Measurements from ENCODE around the gene OR2V1.
"Not testable (repeated sequence)": the region's sequence is repeated elsewhere in the genome, so short reads cannot be mapped to it uniquely, and the experiment has no call there.

The OR2V1 gene, protein sequence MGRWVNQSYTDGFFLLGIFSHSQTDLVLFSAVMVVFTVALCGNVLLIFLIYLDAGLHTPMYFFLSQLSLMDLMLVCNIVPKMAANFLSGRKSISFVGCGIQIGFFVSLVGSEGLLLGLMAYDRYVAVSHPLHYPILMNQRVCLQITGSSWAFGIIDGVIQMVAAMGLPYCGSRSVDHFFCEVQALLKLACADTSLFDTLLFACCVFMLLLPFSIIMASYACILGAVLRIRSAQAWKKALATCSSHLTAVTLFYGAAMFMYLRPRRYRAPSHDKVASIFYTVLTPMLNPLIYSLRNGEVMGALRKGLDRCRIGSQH

DNA sequence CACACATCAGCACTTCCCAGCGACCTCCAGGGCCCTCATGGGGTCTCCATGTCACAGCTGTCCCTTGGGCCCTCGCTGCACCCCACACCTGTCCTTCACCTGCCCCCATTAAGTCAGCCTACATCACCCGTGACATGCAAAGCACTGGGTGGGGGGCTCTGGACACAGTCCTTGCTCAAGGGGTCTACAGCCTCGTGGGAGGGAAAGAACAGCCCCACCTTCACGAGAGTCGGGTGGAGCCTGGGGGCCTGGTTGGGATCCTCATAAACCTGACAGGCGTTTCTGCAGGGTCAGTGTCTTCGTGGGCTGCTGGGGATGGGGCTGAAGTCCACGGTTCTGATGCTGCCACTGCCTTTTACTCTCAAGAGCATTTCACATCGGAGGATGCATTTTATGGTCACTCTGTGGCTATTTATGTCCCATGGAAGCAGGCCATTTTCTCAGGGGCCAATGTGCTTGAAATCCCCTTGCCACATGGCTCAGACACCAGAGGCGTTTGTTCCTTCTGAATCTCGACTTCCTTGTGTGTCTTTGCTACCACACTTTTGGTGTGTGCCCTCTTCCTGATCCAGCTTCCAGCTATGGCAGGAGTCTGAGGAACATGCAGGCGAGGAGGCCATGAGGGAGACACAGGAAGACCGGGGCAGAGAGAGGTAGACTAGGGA lies at the start of gene OR2V1:
OR2V1 (minus strand) TSS at position 338 of the 665 bp plus-strand sequence. CDS start 5,865 bp downstream, outside the sequence.
- no peak for DNase-seq (ENCODE audit: low read depth in 2 of 3, low spot score in 1 of 3)

DNA sequence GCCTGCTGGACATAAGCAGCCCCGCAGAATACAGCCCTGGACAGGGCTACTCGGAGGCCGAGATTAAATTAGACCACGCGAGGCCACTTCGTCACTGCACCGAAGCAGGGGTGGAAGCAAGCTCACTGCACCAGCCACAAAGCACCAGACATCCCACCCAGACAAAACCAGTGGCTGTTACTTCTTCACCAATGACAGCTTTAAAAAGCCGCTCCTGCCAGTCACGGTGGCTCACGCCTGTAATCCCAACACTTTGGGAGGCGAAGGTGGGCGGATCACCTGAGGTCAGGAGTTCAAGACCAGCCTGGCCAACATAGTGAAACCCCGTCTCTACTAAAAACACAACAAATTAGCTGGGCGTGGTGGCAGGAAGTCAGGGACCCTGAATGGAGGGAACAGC lies 46.6 kb upstream of the OR2V1 start:
- DNase-seq (ENCODE audit: low read depth in 2 of 3, low spot score in 1 of 3), result not testable (repeated sequence)

DNA sequence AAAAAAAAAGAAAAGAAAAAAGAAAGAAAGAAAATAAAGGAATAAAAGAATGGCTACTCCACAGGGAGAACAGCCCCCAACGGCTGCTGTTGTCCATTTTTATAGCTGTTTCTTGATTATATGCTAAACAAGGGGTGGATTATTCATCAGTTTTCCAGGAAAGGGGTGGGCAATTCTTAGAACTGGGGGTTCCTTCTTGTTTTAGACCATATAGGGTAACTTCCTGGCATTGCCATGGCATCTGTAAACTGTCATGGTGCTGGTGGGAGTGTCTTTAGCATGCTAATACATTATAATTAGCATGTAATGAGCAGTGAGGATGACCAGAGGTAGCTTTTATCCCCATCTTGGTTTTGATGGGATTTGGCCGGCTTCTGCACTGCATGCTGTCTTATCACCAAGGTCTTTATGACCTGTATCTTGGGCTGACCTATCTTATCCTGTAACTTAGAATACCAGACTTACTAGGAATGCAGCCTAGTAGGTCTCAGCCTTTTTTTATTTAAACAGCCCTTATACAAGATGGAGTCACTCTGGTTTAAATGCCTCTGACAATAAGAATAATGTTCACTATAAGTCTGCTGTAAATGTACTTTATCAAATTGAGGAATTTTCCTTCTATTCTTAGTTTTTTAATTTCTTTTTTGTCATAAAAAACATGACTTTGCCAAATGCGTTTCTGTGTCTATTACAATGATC lies 45.4 kb upstream of the OR2V1 start:
- DNase-seq (ENCODE audit: low read depth in 2 of 3, low spot score in 1 of 3), result no peak

DNA sequence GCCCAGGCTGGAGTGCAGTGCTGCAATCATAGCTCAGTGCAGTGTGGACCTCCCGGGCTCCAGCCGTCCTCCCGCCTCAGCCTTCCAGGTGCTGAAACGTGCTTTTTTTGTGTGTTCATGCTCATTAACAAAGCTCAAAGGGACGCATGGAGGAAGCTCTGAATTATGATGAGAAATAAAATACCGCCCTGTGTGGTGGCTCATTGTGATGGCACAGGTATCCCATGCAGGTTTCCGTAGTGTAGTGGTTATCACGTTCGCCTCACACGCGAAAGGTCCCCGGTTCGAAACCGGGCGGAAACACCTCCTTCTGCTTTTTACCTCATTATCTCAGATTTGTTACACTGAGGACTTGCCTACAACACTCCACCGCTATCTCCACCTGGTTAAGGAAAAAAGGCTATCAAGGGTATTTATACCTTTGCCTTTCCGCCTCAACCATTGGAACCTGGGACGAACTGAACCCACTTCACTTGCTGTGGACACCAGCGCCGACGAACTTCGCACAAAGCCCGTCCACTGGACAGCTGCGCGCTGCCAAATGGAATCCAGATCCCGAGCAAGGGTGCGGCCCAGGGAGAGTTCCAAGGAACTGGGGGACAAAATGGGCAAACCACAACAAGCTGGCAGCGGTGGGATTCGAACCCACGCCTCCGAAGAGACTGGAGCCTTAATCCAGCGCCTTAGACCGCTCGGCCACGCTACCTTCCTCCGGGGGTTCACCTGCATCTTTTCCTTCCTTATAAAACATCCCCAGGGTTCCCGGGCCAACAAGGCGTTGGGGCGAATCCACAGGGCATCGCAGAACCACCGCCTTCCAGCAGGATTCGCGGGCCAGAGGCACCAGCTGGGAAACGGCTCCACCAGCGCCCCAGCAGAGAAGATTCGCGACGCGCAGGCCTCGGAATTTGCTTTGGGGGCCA lies 42.7 kb upstream of the OR2V1 start:
- DNase-seq (ENCODE audit: low read depth in 2 of 3, low spot score in 1 of 3), result peak; percentile 57 to 79 (median 76)

DNA sequence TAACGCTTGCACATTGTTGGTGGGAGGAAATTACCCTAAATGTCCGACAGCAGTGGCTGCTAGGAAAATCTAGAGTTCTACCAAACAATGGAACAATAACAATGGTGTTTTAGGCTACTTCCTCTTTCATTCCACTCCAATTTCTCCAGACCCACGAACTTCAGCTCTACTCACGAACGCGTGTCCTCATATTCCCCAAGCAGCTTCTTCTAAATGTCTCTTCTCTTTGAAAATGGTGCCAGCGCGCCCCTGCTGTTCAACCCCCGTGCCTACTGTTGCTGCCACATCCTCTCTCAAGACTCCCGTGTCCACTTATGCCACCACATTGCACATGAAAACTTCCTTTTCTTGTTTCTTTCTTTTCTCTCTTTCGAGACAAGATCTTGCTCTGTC lies 42.1 kb upstream of the OR2V1 start:
- peak in 1 of 3 donors; percentile 76 for DNase-seq (ENCODE audit: low read depth in 2 of 3, low spot score in 1 of 3)

DNA sequence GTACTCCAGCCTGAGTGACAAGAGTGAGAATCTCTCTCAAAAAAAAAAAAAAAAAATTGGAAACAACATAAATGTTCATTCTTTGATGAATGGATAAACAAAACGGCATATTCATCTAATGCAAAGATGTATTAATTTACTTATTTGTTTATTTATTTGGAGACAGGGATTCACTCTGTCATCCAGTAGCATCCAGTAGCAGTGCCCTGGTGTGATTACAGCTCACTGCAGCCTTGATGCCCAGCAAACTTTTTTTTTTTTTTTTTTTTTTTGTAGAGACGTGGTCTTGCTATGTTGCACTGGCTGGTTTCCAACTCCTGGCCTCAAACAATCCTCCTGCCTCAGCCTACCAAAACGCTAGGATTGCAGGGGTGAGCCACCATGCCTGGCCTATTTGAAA lies 40.8 kb upstream of the OR2V1 start:
- DNase-seq (ENCODE audit: low read depth in 2 of 3, low spot score in 1 of 3), result no peak

DNA sequence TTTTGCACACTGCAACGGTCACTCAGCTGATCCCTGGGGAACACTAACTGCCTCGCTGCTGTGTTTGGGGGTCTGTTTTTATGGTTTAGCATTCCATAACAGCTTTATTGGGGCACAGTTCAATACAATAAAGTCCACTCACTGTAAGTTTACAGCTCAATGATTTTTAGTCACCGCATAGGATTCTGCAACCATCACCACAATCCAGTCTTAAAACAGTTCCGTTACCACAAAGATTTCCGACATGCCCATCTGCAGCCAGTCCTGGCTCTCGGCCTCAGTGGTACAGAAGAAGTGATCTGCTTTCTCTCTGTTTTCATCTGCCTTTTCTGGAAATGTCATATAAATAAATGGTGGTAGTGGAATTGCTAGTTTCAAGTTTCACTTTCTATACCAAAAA lies 40.0 kb upstream of the OR2V1 start:
- no peak for DNase-seq (ENCODE audit: low read depth in 2 of 3, low spot score in 1 of 3)

DNA sequence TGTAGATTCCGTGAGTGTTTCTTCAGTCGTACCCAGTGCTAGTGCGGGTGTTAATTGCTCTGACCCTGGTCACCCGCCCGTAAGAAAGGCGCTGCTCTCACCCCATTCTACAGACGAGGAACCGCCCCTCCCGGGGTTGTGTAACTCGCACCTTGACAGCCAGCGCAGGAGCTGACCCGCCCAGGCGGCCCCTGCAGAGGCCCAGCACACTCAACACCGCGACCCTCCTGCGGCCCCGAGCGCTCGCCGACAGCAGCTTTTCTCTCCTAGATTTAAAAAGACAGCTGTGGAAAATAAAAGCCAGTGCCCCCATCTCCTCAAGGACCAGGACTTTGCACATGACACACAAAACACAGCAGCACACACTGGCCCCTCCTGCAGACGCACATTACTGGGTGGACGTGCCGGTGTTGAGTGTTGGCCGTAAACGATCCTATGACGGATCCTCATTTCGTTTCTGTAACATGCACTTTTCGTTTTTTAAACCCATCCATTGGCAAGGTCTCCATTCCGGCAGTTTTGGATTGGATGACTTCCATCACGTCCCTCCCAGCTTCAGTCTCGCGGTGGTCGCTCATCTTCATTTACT lies 39.4 kb upstream of the OR2V1 start:
- DNase-seq (ENCODE audit: low read depth in 2 of 3, low spot score in 1 of 3), result no peak

DNA sequence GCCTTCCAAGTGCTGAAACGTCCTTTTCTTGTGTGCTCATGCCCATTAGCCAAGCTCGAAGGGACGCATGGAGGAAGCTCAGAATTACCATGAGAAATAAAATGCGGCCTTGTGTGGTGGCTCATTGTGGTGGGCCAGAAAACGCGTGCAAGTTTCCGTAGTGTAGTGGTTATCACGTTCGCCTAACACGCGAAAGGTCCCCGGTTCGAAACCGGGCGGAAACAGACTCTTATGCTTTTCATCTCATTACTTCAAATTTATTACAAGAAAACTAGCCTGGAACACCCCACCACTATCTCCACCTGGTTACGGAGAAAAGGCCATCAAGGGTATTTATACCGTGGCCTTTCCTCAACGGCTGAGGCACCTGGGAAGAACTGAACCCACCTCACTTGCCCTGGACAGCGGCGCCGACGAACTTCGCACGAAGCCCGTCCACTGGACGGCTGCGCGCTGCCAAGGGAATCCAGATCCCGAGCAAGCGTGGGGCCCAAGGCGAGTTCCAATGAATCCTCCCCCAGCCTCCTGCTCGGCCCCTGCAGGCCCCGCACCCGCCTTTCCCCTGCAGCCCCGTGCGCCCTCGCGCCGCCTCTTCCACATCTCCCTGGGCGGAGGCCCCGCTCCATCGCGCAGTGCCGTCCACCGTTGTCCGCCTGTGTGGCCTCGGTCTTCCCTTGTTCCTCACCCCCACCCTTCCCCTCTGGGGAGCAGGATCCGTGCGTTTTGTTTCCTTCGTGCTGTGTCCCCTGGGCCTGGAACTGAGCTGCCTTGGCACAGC lies 38.7 kb upstream of the OR2V1 start:
- DNase-seq (ENCODE audit: low read depth in 2 of 3, low spot score in 1 of 3), result peak; percentile 69 to 91 (median 91)

DNA sequence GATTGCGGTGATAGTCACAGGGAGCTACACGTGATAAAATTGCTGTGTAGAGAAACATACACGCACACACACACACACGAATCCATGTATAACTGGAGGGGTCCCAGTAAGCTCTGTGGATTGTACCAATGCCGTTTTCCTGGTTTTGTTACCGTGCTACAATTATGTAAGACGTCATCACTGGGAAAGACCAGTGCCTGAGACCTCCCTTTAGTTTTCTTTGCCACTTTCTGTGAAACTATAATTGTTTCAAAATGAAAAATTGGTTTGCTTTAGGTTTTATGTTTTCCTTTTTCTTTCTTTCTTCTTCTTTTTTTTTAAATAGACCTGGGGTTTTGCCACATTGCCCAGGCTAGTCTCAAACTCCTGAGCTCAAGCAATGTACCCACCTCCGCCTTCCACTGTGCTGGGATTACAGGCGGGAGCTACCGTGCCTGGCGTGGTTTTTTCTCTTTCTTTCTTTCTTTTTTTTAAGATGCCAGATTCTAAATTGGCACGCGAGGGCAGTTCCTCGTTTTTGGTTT lies 37.7 kb upstream of the OR2V1 start:
- DNase-seq (ENCODE audit: low read depth in 2 of 3, low spot score in 1 of 3), result no peak

DNA sequence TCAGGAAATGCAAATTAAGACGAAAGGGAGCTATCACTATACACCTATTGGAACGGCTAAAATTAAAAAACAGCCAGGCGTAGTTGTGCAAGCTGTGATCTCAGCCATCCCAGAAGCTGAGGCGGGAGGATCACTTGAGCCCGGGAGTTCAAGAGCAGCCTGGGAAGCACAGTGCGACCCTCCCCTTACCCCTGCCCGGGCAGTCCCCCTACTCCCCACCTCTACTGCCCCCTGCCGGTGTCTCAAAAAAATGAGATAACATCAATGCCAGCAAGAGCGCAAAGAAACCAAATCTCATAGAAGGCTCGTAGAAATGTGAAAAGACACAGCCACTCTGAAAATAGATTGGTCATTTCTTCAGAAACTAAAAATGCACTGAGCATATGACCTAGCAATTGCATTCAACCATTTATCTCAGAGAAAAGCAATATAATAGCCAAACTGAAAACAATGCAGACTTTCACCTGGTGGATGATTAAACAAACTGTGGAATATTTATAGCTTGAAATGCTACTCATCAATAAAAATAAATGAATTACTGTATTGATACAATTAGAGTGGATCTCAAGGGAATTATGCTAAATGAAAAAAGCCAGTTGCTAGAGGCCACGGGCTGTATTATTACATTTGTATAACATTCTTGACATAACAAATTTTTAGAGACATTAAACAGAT lies 37.0 kb upstream of the OR2V1 start:
- DNase-seq (ENCODE audit: low read depth in 2 of 3, low spot score in 1 of 3), result no peak

DNA sequence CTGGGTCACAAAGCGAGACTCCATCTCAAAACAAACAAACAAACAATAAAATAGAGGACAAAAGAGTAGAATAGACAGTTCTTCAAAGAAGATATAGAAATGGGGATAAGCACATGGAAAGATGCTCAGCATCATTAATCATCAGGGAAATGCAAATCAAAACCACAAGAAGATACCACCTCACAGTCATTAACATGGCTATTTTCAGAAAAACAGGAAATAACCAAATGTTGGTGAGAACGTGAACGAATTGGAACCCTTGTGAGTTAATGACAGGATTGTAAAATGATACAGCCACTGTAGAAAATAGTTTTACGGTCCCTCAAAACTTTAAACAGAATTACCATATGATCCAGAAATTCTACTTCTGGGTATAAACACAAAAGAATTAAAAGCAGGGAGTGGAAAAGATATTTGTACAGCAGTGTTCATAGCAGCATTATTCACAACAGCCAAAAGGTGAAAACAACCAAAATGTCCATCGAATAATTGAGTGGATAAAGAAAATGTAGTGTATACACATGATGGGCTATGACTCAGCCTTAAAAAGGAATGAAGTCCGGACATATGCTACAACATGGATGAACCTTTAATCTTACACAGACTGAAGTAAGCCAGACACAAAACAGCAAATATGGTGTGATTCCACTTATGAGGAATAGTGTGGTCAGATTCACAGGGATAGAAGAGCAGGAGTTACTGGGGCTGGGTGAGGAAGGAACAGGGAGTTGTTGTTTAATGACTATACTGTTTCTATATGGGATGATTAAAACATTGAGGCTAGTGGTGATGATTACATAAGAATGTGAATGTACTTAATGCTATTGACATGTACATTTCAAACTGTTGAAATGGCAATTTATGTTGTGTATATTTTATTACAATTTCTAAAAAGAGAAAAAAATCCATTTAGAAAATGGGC lies 36.1 kb upstream of the OR2V1 start:
- no peak for DNase-seq (ENCODE audit: low read depth in 2 of 3, low spot score in 1 of 3)

DNA sequence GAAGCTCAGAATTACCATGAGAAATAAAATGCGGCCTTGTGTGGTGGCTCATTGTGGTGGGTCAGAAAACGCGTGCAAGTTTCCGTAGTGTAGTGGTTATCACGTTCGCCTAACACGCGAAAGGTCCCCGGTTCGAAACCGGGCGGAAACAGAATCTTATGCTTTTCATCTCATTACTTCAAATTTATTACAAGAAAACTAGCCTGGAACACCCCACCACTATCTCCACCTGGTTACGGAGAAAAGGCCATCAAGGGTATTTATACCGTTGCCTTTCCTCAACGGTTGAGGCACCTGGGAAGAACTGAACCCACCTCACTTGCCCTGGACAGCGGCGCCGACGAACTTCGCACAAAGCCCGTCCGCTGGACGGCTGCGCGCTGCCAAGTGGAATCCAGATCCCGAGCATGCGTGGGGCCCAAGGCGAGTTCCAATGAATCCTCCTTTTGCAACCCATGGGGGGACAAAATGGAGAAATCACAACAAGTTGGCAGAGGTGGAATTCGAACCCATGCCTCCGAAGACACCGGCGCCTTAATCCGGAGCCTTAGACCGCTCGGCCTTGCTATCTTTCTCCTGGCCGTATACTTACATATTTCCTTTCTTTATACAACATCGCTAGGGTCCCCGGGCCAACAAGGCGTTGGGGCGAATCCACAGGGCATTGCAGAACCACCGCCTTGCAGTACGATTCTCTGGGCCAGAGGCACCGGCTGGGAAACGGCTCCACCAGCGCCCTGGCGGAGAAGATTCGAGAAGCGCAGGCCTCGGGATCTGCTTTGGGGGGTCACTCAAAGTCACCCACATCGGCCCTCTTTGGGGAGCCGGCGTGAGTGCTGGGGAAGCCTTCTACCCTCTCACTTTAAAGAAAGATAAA lies 33.3 kb upstream of the OR2V1 start:
- no peak for DNase-seq (ENCODE audit: low read depth in 2 of 3, low spot score in 1 of 3)

DNA sequence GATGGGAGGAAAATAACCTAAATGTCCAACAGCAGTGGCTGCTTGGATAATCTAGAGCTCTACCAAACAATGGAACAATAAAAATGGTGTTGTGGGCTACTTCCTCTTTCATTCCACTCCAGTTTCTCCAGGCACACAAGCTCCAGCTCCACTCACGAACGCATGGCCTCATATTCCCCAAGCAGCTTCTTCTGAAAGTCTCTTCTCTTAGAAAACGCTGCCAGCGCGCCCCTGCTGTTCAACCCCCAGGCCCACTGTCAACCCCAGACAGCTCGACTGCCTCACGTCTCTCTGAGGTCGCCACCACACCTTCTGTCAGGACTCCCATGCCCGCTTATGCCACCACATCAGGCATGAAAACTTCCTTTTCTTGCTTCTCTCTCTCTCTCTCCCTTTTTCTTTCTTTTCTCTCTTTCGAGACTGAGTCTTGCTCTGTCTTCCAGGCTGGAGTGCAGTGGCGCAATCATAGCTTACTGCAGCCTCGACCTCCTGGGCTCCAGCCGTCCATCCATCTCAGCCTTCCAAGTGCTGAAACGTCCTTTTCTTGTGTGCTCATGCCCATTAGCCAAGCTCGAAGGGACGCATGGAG lies 32.6 kb upstream of the OR2V1 start:
- DNase-seq (ENCODE audit: low read depth in 2 of 3, low spot score in 1 of 3), result no peak

DNA sequence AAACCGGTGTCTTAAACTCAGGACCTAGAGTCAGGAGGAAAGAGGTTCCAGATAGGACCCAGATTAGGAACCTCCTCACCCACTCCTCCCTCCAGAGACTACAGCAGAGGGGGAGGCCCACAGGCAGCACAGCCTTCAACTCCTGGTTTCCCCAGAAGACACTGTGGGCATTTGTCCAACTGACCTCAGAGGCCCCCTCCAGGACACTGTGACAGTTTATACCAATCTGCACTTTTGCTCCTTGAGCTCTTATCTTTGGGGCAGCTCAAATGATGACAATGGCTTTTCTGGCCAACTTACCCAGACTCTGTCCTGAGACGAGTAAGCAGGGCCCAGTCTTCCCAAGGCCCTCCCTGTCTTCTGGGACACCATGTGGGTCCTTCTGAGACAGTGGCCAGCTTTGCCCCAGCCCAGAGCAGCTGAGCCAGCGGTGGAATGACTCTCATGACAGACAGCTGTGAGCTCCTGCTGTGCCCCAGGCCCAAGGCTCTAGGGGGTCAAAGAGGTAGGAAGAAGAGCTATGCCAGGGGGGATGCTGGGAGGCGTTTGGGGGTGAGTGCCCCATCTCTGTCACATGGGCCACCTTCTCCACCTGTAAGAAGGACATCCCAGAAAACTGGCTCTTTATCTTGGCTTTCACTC lies 30.7 kb upstream of the OR2V1 start:
- no peak for DNase-seq (ENCODE audit: low read depth in 2 of 3, low spot score in 1 of 3)

Data from stimulated activated CD4-positive, alpha-beta T cell treated with anti-CD3 and anti-CD28 coated beads, Interleukin-12 subunit alpha, Interleukin-12 subunit beta, amount 100 ng/mL, for 48 hours (primary cell).